ENCODE data around the gene LYPD4. TPM values are rescaled to one million over a fixed set of nuclear protein-coding genes. Genes with fewer than 3 reads are reported as not detected.

LYPD4 gene
- total and polyA plus RNA-seq, 12 donors, result 0.08 TPM; not detected in 11

DNA sequence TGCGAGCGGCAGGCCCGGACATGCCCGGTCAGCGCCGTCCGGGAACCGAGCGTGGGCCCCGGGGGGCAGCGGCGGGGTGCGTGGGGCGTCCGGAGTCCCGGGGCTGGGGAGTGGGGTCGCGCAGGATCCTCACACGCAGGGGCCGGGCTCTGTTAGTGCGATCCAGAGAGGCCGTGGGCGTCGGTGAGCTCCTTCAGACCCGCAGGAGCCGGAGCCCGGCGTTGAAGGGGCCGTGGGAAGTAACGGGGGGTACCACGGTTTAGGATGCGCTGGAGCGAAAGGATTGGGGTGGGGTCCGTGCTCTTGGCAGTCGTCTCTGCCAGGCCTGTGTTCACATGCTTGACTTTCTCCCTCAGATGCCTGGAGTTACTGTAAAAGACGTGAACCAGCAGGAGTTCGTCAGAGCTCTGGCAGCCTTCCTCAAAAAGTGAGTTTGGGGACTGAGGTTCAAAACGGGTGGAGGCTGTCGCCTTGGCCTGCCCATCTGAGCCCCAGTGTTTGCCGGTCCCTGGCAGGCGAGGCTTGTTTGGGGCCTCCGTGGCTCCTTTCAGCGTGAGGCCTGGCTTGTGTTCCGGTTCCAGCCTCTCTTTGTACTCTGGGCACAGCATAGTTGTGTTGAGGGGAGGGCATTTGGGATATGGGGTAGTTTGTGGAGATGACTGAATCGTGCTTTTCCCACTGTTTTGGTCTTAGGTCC lies 16.1 kb upstream of the LYPD4 start:
- Histone ChIP-seq H3K27ac (peak overlapping the region; percentile 84 to 98 (median 96)), H3K4me3 (peak overlapping the region; percentile 68 to 94 (median 92)), H3K4me1 (replicated peaks in 1 of 2) (peaks cover 9 to 36% of the 10 kb centered on the region in 2 donors), H3K27me3 (no peaks in the 10 kb centered on the region), H3K9me3 (replicated peaks in 1 of 3) (no peaks in the 10 kb centered on the region), H3K36me3 (replicated peaks in 1 of 2) (peaks cover 0 to 46% of the 10 kb centered on the region in 2 donors)
- WGBS, 4 donors, result 0 to 3% (median 1%) methylated on average over 5 to 45 of the region's 45 CpGs
- intact Hi-C loops (cut with DNase I), result no loop called here
- peak in 1 of 2 donors; percentile 7 for TF ChIP-seq POLR2A (IDR thresholded peaks at IDR 0.05)
- TF ChIP-seq, protein P1, sequence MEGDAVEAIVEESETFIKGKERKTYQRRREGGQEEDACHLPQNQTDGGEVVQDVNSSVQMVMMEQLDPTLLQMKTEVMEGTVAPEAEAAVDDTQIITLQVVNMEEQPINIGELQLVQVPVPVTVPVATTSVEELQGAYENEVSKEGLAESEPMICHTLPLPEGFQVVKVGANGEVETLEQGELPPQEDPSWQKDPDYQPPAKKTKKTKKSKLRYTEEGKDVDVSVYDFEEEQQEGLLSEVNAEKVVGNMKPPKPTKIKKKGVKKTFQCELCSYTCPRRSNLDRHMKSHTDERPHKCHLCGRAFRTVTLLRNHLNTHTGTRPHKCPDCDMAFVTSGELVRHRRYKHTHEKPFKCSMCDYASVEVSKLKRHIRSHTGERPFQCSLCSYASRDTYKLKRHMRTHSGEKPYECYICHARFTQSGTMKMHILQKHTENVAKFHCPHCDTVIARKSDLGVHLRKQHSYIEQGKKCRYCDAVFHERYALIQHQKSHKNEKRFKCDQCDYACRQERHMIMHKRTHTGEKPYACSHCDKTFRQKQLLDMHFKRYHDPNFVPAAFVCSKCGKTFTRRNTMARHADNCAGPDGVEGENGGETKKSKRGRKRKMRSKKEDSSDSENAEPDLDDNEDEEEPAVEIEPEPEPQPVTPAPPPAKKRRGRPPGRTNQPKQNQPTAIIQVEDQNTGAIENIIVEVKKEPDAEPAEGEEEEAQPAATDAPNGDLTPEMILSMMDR (IDR thresholded peaks at IDR 0.05), result no peak
- DNase-seq, result peak in 5 of 7 donors; percentile 42 to 65 (median 50)

DNA sequence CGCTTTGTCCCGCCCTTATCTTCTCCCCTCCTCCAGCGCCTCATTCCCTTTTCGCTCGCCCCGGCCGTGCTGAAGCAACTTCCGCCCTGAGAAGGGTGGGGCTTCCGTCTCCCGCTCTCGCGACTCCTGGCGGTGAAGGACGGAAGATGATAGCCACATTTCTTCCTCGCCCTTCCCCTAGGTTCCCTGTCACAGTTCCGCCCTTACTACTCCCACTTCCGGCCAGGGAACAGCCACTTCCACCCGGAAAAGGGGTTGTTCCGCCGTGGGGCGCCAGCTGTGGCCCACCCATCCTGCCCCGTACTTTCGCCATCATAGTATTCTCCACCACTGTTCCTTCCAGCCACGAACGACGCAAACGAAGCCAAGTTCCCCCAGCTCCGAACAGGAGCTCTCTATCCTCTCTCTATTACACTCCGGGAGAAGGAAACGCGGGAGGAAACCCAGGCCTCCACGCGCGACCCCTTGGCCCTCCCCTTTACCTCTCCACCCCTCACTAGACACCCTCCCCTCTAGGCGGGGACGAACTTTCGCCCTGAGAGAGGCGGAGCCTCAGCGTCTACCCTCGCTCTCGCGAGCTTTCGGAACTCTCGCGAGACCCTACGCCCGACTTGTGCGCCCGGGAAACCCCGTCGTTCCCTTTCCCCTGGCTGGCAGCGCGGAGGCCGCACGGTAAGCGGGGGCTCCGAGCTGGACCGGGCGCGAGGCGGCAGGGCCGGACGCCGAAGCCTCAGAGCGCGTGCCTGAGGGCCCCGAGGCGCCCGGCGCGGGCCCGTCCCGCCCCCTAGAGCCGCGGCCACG lies 15.3 kb upstream of the LYPD4 start, which contains the start of gene RPS19:
Gene RPS19 (plus strand): TSS at position 638 of the 801 bp plus-strand sequence. CDS start 520 bp downstream, outside the sequence.
- peak; percentile 98 to 99 (median 99) for DNase-seq
- Histone ChIP-seq H3K27ac (peak within 1 kb of the TSS; percentile 84 to 98 (median 96)), H3K4me3 (peak within 1 kb of the TSS; percentile 68 to 94 (median 92)), H3K36me3 (replicated peaks in 1 of 2) (peaks cover 0 to 38% of the 10 kb centered on the region in 2 donors), H3K9me3 (replicated peaks in 1 of 3) (no peaks in the 10 kb centered on the region), H3K27me3 (no peaks in the 10 kb centered on the region), H3K4me1 (replicated peaks in 1 of 2) (peaks cover 9 to 36% of the 10 kb centered on the region in 2 donors)
- peak; percentile 79 to 85 for TF ChIP-seq POLR2A (IDR thresholded peaks at IDR 0.05)
- TF ChIP-seq, protein P1 (IDR thresholded peaks at IDR 0.05), result peak; percentile 51 to 88 (median 74)
- 0 to 1% (median 0%) methylated on average over 35 to 76 of the region's 76 CpGs for WGBS, 4 donors
- intact Hi-C loops (cut with DNase I), result no loop called here

DNA sequence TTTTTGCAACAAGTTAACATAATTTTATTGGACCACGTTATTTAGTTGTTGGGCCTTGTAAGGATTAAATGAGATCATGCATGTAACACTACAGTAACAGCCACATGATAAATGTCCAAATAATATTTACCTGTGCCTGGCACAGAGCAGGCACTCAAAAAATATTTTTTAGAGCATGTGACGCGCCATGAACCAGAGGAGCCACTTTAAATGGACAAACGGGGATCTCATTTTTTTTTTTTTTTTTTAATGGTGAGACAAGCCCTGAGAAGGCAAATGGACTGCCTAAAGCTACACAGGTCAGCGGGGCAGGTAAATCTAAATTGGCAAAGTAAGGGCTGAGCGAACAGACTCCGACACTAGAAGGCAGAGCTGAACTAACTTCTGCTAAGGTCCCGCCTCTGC lies 14.7 kb upstream of the LYPD4 start:
- TF ChIP-seq POLR2A (IDR thresholded peaks at IDR 0.05), result no peak
- H3K9me3 ChIP-seq (replicated peaks in 1 of 3), result no peaks in the 10 kb centered on the region
- H3K27ac ChIP-seq, result peak overlapping the region in 3 of 5 donors; percentile 84 to 98 (median 96)
- 1 to 4% (median 3%) methylated on average over 8 of the region's 8 CpGs for WGBS, 4 donors
- no peaks in the 10 kb centered on the region for H3K27me3 ChIP-seq
- DNase-seq, result no peak
- H3K4me1 ChIP-seq (replicated peaks in 1 of 2), result peaks cover 9 to 34% of the 10 kb centered on the region in 2 donors
- peak overlapping the region in 1 of 4 donors; percentile 92 for H3K4me3 ChIP-seq
- intact Hi-C loops (cut with DNase I), result no loop called here
- peaks cover 0 to 32% of the 10 kb centered on the region in 2 donors for H3K36me3 ChIP-seq (replicated peaks in 1 of 2)

DNA sequence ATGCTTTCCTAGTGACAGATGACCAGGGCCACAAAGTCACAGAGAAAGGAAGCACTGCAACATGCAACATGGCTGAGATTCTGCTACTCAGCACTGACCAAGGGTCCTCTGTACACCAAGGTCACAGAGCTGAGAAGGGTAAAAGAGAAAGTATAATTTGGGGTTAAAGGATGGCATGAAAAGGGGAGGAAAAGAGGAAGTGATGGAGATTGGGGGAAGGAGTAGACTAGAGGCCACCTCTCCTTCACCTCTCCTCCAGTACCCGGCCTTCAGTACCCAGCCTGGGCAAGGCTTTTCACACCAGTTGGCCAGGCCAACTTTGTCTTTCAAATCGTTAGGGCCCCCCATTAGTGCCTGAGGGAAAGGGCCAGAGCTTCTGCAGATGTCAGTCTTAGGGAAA lies 9.3 kb upstream of the LYPD4 start:
- TF ChIP-seq, protein P1 (IDR thresholded peaks at IDR 0.05), result no peak
- TF ChIP-seq POLR2A (IDR thresholded peaks at IDR 0.05), result no peak
- H3K4me1 ChIP-seq (replicated peaks in 1 of 2), result no peaks in the 10 kb centered on the region
- no peak overlapping the region for H3K27ac ChIP-seq
- H3K9me3 ChIP-seq (replicated peaks in 1 of 3), result no peaks in the 10 kb centered on the region
- no peaks in the 10 kb centered on the region for H3K36me3 ChIP-seq (replicated peaks in 1 of 2)
- H3K27me3 ChIP-seq, result no peaks in the 10 kb centered on the region
- DNase-seq, result no peak
- H3K4me3 ChIP-seq, result no peak overlapping the region
- 27 to 50% (median 45%) methylated on average over 2 of the region's 2 CpGs for WGBS, 4 donors
- intact Hi-C loops (cut with DNase I), result no loop called here

Data from adrenal gland (tissue), 12 donors.